ENCODE measurements around the gene RGS3. TPM values are rescaled to one million over a fixed set of nuclear protein-coding genes. Genes with fewer than 3 reads are reported as not detected.

RGS3 gene
- total and polyA plus RNA-seq, 11 donors: 93.4 to 214 (median 134) TPM

DNA sequence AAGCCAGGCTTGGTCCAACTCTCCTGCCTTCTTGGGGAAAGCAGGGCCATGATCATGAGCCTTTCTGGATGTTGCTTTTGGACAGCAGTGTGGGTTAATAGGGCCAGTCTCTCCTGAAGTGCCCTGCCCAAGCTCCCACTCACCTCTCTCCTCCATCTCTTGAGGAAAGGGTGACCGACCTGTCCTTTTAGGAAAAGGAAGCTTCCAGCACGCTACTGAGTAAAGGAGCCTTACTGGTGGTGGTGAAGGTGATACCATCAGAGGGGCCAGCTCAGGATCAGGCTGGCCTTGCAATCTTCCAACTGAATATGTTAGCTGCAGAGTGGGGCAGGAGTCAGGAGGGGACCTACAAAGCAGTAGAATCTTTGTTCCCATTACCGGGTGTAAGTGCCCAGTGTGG is 2.2 kb upstream of the RGS3 start:
- Histone ChIP-seq H3K4me3 (no peak overlapping the region), H3K4me1 (peaks cover 0 to 25% (median 4%) of the 10 kb centered on the region in 12 donors), H3K9me3 (no peaks in the 10 kb centered on the region), H3K27me3 (peaks cover 0 to 7% (median 0%) of the 10 kb centered on the region in 9 donors), H3K27ac (no peak overlapping the region), H3K36me3 (no peaks in the 10 kb centered on the region)
- DNase-seq (no peak), ATAC-seq (no peak)
- intact Hi-C loops (cut with DNase I): no loop called here
- WGBS, 4 donors: 93 to 99% (median 96%) methylated on average over 3 of the region's 3 CpGs
- TF ChIP-seq POLR2A (IDR thresholded peaks at IDR 0.05): no peak
- TF ChIP-seq, protein P1, sequence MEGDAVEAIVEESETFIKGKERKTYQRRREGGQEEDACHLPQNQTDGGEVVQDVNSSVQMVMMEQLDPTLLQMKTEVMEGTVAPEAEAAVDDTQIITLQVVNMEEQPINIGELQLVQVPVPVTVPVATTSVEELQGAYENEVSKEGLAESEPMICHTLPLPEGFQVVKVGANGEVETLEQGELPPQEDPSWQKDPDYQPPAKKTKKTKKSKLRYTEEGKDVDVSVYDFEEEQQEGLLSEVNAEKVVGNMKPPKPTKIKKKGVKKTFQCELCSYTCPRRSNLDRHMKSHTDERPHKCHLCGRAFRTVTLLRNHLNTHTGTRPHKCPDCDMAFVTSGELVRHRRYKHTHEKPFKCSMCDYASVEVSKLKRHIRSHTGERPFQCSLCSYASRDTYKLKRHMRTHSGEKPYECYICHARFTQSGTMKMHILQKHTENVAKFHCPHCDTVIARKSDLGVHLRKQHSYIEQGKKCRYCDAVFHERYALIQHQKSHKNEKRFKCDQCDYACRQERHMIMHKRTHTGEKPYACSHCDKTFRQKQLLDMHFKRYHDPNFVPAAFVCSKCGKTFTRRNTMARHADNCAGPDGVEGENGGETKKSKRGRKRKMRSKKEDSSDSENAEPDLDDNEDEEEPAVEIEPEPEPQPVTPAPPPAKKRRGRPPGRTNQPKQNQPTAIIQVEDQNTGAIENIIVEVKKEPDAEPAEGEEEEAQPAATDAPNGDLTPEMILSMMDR (IDR thresholded peaks at IDR 0.05): no peak

DNA sequence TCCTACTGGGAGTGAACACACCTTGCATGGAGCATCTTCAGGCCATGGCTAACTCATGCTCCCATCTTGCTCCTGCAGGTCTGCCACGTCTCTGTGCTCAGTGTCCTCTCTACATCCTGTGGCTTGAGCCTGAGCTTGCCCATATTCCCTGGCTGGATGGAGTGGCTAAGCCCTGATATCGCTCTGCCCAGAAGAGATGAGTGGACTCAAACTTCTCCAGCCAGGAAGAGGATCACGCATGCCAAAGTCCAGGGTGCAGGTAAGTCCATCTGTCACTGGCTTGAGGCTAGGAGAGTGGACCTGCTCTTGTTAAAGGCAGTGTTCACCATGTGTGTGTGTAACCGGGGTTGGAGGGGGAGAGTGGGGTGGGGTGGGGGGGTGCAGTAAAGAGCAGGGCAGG is 1.6 kb upstream of the RGS3 start:
- 97 to 100% (median 98%) methylated on average over 3 to 4 of the region's 4 CpGs for WGBS, 4 donors
- no peak for DNase-seq
- Histone ChIP-seq H3K4me3 (no peak overlapping the region), H3K4me1 (peaks cover 0 to 20% (median 2%) of the 10 kb centered on the region in 12 donors), H3K9me3 (no peaks in the 10 kb centered on the region), H3K27me3 (peaks cover 0 to 7% (median 0%) of the 10 kb centered on the region in 9 donors), H3K27ac (no peak overlapping the region), H3K36me3 (no peaks in the 10 kb centered on the region)
- TF ChIP-seq POLR2A (IDR thresholded peaks at IDR 0.05): no peak
- TF ChIP-seq, protein P1 (IDR thresholded peaks at IDR 0.05): no peak
- no peak for ATAC-seq
- intact Hi-C loops (cut with DNase I): no loop called here

DNA sequence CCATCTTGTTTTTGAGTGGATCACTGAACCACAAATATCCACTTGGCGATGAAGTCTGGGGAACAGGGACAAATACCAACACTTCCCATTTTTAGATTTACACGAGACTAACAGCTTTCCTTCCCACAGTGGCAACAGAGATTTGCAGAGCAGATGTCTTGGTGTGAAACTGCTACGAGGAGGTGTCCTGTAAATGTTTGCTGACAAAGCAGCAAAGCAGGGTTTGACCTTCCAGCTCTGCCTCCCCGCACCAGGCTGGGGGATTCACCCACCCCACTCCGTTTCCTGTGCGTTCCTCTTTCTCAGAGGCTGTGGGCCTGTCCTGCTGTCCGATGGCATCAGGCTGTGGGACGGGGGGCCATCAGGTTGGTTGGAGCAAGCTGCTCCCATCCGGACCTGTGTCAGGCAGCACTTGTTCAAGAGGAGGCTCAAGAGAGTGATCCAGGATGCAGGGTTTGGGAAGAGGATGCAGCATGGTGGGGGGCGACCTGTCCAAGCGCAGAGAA is 693 bp upstream of the RGS3 start:
- intact Hi-C loops (cut with DNase I): no loop called here
- H3K36me3 ChIP-seq: no peaks in the 10 kb centered on the region
- H3K4me3 ChIP-seq: no peak overlapping the region
- DNase-seq (no peak), ATAC-seq (no peak)
- peak overlapping the region in 4 of 12 donors; percentile 85 to 93 (median 88) for H3K27ac ChIP-seq
- peaks cover 0 to 7% (median 0%) of the 10 kb centered on the region in 9 donors for H3K27me3 ChIP-seq
- no peak for TF ChIP-seq POLR2A (IDR thresholded peaks at IDR 0.05)
- TF ChIP-seq, protein P1 (IDR thresholded peaks at IDR 0.05): no peak
- 73 to 83% (median 80%) methylated on average over 10 to 11 of the region's 11 CpGs for WGBS, 4 donors
- H3K9me3 ChIP-seq: no peaks in the 10 kb centered on the region
- H3K4me1 ChIP-seq: peaks cover 0 to 20% (median 0%) of the 10 kb centered on the region in 12 donors

DNA sequence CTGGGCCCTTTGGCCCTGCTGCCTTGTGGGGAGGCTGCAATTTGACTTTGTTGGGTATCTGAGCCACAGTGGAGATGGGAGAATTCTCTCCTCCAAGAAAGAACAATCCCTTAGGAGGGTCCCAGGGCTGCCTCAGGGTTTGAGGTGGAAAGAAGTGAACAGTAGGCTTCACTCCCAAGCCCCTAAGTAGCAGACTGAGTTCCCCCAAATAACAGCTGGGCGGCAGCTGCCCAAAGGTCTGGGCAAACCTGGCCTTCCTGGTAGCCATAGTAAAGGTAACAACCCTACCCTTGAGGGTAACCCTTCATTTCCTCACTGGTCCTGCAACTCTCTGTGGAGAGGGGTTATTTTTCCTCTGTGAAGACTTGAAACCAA is 746 bp downstream of the RGS3 start:
- intact Hi-C loops (cut with DNase I): no loop called here
- H3K9me3 ChIP-seq: no peaks in the 10 kb centered on the region
- WGBS, 4 donors: 50 to 88% (median 78%) methylated on average over 1 of the region's 1 CpG
- peak overlapping the region in 11 of 12 donors; percentile 32 to 70 (median 54) for H3K4me3 ChIP-seq
- TF ChIP-seq POLR2A (IDR thresholded peaks at IDR 0.05): no peak
- peaks cover 0 to 24% (median 1%) of the 10 kb centered on the region in 12 donors for H3K4me1 ChIP-seq
- no peaks in the 10 kb centered on the region for H3K36me3 ChIP-seq
- DNase-seq: no peak
- peak in 1 of 4 donors; percentile 2 for ATAC-seq
- peaks cover 0 to 7% (median 0%) of the 10 kb centered on the region in 9 donors for H3K27me3 ChIP-seq
- H3K27ac ChIP-seq: peak overlapping the region in 11 of 12 donors; percentile 33 to 93 (median 85)
